ENCODE data around the gene CLMN.

Gene CLMN

GRCh38 chr14:95356245-95356869 lies 36.6 kb upstream of the CLMN start:
- Histone ChIP-seq H3F3A (ENCODE audit: insufficient read depth, low read length) (no peaks in the 10 kb centered on the region), H3K4me1 (ENCODE audit: insufficient read depth, low read length, severe bottlenecking) (no peaks in the 10 kb centered on the region), H3K27ac (ENCODE audit: low read depth, low read length, poor library complexity, severe bottlenecking) (no peak overlapping the region), H3K9me2 (ENCODE audit: low read depth, low read length) (no peaks in the 10 kb centered on the region), H3K4me2 (ENCODE audit: low read length) (no peak overlapping the region), H3K27me3 (ENCODE audit: insufficient read depth, low read length) (no peaks in the 10 kb centered on the region), H3K79me2 (ENCODE audit: insufficient read depth, low read length) (no peaks in the 10 kb centered on the region), H3K36me3 (ENCODE audit: insufficient read depth, low read length) (no peaks in the 10 kb centered on the region), H3K4me3 (ENCODE audit: low read depth, low read length, poor library complexity, severe bottlenecking) (no peak overlapping the region), H4K20me1 (ENCODE audit: insufficient read depth, low read length) (no peaks in the 10 kb centered on the region), H2AFZ (ENCODE audit: low read length) (no peak overlapping the region), H3K9me3 (ENCODE audit: low read length) (no peaks in the 10 kb centered on the region), H3K9ac (ENCODE audit: low read length) (no peak overlapping the region)
- no peak for TF ChIP-seq EZH2 (IDR thresholded peaks at IDR 0.05; ENCODE audit: borderline replicate concordance, low read length)
- no peak for TF ChIP-seq CTCF (IDR thresholded peaks at IDR 0.05; ENCODE audit: low read length)

GRCh38 chr14:95355422-95355821 lies 35.7 kb upstream of the CLMN start:
- Histone ChIP-seq H3K36me3 (ENCODE audit: insufficient read depth, low read length) (no peaks in the 10 kb centered on the region), H3K9ac (ENCODE audit: low read length) (no peak overlapping the region)
- no peak for TF ChIP-seq CTCF (IDR thresholded peaks at IDR 0.05; ENCODE audit: low read length)
- TF ChIP-seq EZH2 (IDR thresholded peaks at IDR 0.05; ENCODE audit: borderline replicate concordance, low read length): no peak

GRCh38 chr14:95354834-95355233 lies 35.1 kb upstream of the CLMN start:
- Histone ChIP-seq H3K4me3 (ENCODE audit: low read depth, low read length, poor library complexity, severe bottlenecking) (no peak overlapping the region), H3K27me3 (ENCODE audit: insufficient read depth, low read length) (no peaks in the 10 kb centered on the region), H4K20me1 (ENCODE audit: insufficient read depth, low read length) (no peaks in the 10 kb centered on the region), H3K36me3 (ENCODE audit: insufficient read depth, low read length) (no peaks in the 10 kb centered on the region), H3K4me1 (ENCODE audit: insufficient read depth, low read length, severe bottlenecking) (no peaks in the 10 kb centered on the region), H3K79me2 (ENCODE audit: insufficient read depth, low read length) (no peaks in the 10 kb centered on the region), H3K9me2 (ENCODE audit: low read depth, low read length) (no peaks in the 10 kb centered on the region), H3K27ac (ENCODE audit: low read depth, low read length, poor library complexity, severe bottlenecking) (no peak overlapping the region), H3K4me2 (ENCODE audit: low read length) (no peak overlapping the region), H2AFZ (ENCODE audit: low read length) (no peak overlapping the region), H3K9me3 (ENCODE audit: low read length) (no peaks in the 10 kb centered on the region), H3K9ac (ENCODE audit: low read length) (no peak overlapping the region), H3F3A (ENCODE audit: insufficient read depth, low read length) (no peaks in the 10 kb centered on the region)
- TF ChIP-seq EZH2 (IDR thresholded peaks at IDR 0.05; ENCODE audit: borderline replicate concordance, low read length) (no peak), CTCF (IDR thresholded peaks at IDR 0.05; ENCODE audit: low read length) (no peak)

More at GRCh38 chr14:95355422-95355821, 35.7 kb upstream of the CLMN start:
- H3K27me3 ChIP-seq (ENCODE audit: insufficient read depth, low read length): no peaks in the 10 kb centered on the region
- no peak overlapping the region for H3K4me3 ChIP-seq (ENCODE audit: low read depth, low read length, poor library complexity, severe bottlenecking)
- H3F3A ChIP-seq (ENCODE audit: insufficient read depth, low read length): no peaks in the 10 kb centered on the region
- no peaks in the 10 kb centered on the region for H4K20me1 ChIP-seq (ENCODE audit: insufficient read depth, low read length)
- H3K4me1 ChIP-seq (ENCODE audit: insufficient read depth, low read length, severe bottlenecking): no peaks in the 10 kb centered on the region
- H3K4me2 ChIP-seq (ENCODE audit: low read length): no peak overlapping the region
- H3K27ac ChIP-seq (ENCODE audit: low read depth, low read length, poor library complexity, severe bottlenecking): no peak overlapping the region
- H3K9me2 ChIP-seq (ENCODE audit: low read depth, low read length): no peaks in the 10 kb centered on the region
- H3K9me3 ChIP-seq (ENCODE audit: low read length): no peaks in the 10 kb centered on the region
- no peak overlapping the region for H2AFZ ChIP-seq (ENCODE audit: low read length)
- H3K79me2 ChIP-seq (ENCODE audit: insufficient read depth, low read length): no peaks in the 10 kb centered on the region
